ENCODE data around the gene TYK2.

DNA sequence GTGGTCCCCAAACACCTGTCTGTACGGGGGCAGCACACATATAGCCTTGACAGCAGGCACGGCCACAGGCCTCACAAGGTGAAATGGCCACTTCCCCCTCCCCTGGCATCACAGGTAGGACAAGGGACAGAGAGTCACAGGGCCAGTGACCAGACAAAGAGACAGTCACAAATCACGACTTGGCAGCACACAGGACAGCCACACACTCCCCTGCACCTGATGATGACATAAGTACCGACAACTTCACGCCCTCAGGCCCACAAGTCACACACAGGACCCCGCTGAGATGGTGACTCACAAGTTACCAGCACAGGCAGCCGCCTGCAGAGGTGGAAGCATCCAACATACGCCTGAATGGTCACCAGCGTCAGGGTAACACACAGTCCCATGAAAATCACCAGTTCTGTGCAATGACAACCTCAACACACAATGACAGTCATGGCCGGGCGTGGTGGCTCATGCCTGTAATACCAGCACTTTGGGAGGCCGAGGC, 16.5 kb downstream of the TYK2 start:
- TF ChIP-seq, protein P1, sequence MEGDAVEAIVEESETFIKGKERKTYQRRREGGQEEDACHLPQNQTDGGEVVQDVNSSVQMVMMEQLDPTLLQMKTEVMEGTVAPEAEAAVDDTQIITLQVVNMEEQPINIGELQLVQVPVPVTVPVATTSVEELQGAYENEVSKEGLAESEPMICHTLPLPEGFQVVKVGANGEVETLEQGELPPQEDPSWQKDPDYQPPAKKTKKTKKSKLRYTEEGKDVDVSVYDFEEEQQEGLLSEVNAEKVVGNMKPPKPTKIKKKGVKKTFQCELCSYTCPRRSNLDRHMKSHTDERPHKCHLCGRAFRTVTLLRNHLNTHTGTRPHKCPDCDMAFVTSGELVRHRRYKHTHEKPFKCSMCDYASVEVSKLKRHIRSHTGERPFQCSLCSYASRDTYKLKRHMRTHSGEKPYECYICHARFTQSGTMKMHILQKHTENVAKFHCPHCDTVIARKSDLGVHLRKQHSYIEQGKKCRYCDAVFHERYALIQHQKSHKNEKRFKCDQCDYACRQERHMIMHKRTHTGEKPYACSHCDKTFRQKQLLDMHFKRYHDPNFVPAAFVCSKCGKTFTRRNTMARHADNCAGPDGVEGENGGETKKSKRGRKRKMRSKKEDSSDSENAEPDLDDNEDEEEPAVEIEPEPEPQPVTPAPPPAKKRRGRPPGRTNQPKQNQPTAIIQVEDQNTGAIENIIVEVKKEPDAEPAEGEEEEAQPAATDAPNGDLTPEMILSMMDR (IDR thresholded peaks at IDR 0.05; ENCODE audit: low read depth, low read length, missing input control), result no peak
- TF ChIP-seq RAD21 (IDR thresholded peaks at IDR 0.05) (no peak), YY1 (IDR thresholded peaks at IDR 0.05) (no peak), FOXA2 (IDR thresholded peaks at IDR 0.05) (no peak)
- TF ChIP-seq, protein P2, sequence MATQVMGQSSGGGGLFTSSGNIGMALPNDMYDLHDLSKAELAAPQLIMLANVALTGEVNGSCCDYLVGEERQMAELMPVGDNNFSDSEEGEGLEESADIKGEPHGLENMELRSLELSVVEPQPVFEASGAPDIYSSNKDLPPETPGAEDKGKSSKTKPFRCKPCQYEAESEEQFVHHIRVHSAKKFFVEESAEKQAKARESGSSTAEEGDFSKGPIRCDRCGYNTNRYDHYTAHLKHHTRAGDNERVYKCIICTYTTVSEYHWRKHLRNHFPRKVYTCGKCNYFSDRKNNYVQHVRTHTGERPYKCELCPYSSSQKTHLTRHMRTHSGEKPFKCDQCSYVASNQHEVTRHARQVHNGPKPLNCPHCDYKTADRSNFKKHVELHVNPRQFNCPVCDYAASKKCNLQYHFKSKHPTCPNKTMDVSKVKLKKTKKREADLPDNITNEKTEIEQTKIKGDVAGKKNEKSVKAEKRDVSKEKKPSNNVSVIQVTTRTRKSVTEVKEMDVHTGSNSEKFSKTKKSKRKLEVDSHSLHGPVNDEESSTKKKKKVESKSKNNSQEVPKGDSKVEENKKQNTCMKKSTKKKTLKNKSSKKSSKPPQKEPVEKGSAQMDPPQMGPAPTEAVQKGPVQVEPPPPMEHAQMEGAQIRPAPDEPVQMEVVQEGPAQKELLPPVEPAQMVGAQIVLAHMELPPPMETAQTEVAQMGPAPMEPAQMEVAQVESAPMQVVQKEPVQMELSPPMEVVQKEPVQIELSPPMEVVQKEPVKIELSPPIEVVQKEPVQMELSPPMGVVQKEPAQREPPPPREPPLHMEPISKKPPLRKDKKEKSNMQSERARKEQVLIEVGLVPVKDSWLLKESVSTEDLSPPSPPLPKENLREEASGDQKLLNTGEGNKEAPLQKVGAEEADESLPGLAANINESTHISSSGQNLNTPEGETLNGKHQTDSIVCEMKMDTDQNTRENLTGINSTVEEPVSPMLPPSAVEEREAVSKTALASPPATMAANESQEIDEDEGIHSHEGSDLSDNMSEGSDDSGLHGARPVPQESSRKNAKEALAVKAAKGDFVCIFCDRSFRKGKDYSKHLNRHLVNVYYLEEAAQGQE (IDR thresholded peaks at IDR 0.05), result no peak

Data from liver (tissue), 3 donors.